ENCODE results near the gene MRPS31.

MRPS31 gene

DNA sequence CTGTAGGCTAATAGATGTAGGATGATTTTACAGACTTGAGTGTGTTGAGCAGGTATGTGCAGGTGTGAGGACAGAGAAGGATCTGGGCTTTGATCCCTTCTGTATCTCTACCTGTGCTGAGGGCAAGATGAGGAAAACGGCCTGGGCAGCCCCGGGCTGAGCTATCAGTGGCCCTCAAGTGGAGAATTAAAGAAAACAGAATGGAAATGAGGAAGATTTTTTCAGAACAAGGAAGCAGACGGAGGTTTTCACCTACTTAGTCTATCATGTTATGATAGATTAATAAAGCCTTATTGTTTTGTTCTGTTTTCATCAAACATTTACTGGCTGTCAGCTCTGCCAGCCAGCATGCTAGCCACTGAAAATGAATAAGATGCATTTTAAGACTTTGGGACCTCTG is 82.2 kb downstream of the MRPS31 start:
- Histone ChIP-seq H3K27me3 (replicated peaks; ENCODE audit: insufficient read depth, low read length) (no peaks in the 10 kb centered on the region), H3K27ac (ENCODE audit: low read length) (no peak overlapping the region), H3K36me3 (replicated peaks; ENCODE audit: insufficient read depth, low read length) (no peaks in the 10 kb centered on the region), H3K79me2 (ENCODE audit: low read length) (no peaks in the 10 kb centered on the region), H3K9ac (ENCODE audit: low read length) (no peak overlapping the region), H3K4me1 (ENCODE audit: low read length) (no peaks in the 10 kb centered on the region), H3K9me2 (replicated peaks; ENCODE audit: insufficient read depth, low read length) (no peaks in the 10 kb centered on the region), H3K4me2 (ENCODE audit: low read depth, low read length) (no peak overlapping the region), H2AFZ (ENCODE audit: low read length) (no peak overlapping the region), H3K9me3 (replicated peaks; ENCODE audit: insufficient read depth, low read length) (no peaks in the 10 kb centered on the region), H3K4me3 (ENCODE audit: low read length) (no peak overlapping the region), H4K20me1 (ENCODE audit: insufficient read depth, low read length) (no peaks in the 10 kb centered on the region), H3F3A (ENCODE audit: insufficient read depth, low read length) (no peaks in the 10 kb centered on the region)
- no peak for DNase-seq
- TF ChIP-seq, protein P1, sequence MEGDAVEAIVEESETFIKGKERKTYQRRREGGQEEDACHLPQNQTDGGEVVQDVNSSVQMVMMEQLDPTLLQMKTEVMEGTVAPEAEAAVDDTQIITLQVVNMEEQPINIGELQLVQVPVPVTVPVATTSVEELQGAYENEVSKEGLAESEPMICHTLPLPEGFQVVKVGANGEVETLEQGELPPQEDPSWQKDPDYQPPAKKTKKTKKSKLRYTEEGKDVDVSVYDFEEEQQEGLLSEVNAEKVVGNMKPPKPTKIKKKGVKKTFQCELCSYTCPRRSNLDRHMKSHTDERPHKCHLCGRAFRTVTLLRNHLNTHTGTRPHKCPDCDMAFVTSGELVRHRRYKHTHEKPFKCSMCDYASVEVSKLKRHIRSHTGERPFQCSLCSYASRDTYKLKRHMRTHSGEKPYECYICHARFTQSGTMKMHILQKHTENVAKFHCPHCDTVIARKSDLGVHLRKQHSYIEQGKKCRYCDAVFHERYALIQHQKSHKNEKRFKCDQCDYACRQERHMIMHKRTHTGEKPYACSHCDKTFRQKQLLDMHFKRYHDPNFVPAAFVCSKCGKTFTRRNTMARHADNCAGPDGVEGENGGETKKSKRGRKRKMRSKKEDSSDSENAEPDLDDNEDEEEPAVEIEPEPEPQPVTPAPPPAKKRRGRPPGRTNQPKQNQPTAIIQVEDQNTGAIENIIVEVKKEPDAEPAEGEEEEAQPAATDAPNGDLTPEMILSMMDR (IDR thresholded peaks at IDR 0.05; ENCODE audit: low read length) = no peak

- Histone ChIP-seq H3F3A (ENCODE audit: insufficient read depth, low read length) (no peaks in the 10 kb centered on the region), H2AFZ (ENCODE audit: low read length) (no peak overlapping the region), H3K4me1 (ENCODE audit: low read length) (no peaks in the 10 kb centered on the region), H3K36me3 (replicated peaks; ENCODE audit: insufficient read depth, low read length) (no peaks in the 10 kb centered on the region), H3K4me2 (ENCODE audit: low read depth, low read length) (no peak overlapping the region), H3K27ac (ENCODE audit: low read length) (no peak overlapping the region), H3K4me3 (ENCODE audit: low read length) (no peak overlapping the region), H3K9me3 (replicated peaks; ENCODE audit: insufficient read depth, low read length) (no peaks in the 10 kb centered on the region), H3K9ac (ENCODE audit: low read length) (no peak overlapping the region), H3K79me2 (ENCODE audit: low read length) (no peaks in the 10 kb centered on the region), H3K9me2 (replicated peaks; ENCODE audit: insufficient read depth, low read length) (no peaks in the 10 kb centered on the region), H3K27me3 (replicated peaks; ENCODE audit: insufficient read depth, low read length) (no peaks in the 10 kb centered on the region), H4K20me1 (ENCODE audit: insufficient read depth, low read length) (no peaks in the 10 kb centered on the region)
- peak; percentile 38 for DNase-seq
- TF ChIP-seq, protein P1 (IDR thresholded peaks at IDR 0.05; ENCODE audit: low read length) = peak; percentile 35
- no peak for TF ChIP-seq EZH2 (optimal IDR thresholded peaks at IDR 0.05; ENCODE audit: low read depth, low read length)
Observed at GRCh38 chr13:40682449-40683240, 88.3 kb downstream of the MRPS31 start.

GRCh38 chr13:40681341-40682146 is 89.4 kb downstream of the MRPS31 start:
- TF ChIP-seq, protein P1 (IDR thresholded peaks at IDR 0.05; ENCODE audit: low read length) = no peak
- TF ChIP-seq EZH2phosphoT487 (IDR thresholded peaks at IDR 0.05; ENCODE audit: low read length) = no peak
- TF ChIP-seq EZH2 (optimal IDR thresholded peaks at IDR 0.05; ENCODE audit: low read depth, low read length) = no peak
- H3K4me3 ChIP-seq (ENCODE audit: low read length) = no peak overlapping the region
- no peaks in the 10 kb centered on the region for H3F3A ChIP-seq (ENCODE audit: insufficient read depth, low read length)
- no peaks in the 10 kb centered on the region for H3K36me3 ChIP-seq (replicated peaks; ENCODE audit: insufficient read depth, low read length)
- no peaks in the 10 kb centered on the region for H3K9me3 ChIP-seq (replicated peaks; ENCODE audit: insufficient read depth, low read length)
- no peaks in the 10 kb centered on the region for H4K20me1 ChIP-seq (ENCODE audit: insufficient read depth, low read length)
- H3K4me2 ChIP-seq (ENCODE audit: low read depth, low read length) = no peak overlapping the region
- no peaks in the 10 kb centered on the region for H3K9me2 ChIP-seq (replicated peaks; ENCODE audit: insufficient read depth, low read length)
- no peak overlapping the region for H3K27ac ChIP-seq (ENCODE audit: low read length)
- DNase-seq = no peak
- no peak overlapping the region for H2AFZ ChIP-seq (ENCODE audit: low read length)
- no peaks in the 10 kb centered on the region for H3K27me3 ChIP-seq (replicated peaks; ENCODE audit: insufficient read depth, low read length)
- no peaks in the 10 kb centered on the region for H3K4me1 ChIP-seq (ENCODE audit: low read length)
- H3K9ac ChIP-seq (ENCODE audit: low read length) = no peak overlapping the region
- no peaks in the 10 kb centered on the region for H3K79me2 ChIP-seq (ENCODE audit: low read length)
